ENCODE measurements around the gene CEP41. TPM values are rescaled to one million over a fixed set of nuclear protein-coding genes. Genes with fewer than 3 reads are reported as not detected.

The CEP41 gene
- total RNA-seq, 2 experiments from 2014 or later = 3.3 to 4.8 TPM

DNA sequence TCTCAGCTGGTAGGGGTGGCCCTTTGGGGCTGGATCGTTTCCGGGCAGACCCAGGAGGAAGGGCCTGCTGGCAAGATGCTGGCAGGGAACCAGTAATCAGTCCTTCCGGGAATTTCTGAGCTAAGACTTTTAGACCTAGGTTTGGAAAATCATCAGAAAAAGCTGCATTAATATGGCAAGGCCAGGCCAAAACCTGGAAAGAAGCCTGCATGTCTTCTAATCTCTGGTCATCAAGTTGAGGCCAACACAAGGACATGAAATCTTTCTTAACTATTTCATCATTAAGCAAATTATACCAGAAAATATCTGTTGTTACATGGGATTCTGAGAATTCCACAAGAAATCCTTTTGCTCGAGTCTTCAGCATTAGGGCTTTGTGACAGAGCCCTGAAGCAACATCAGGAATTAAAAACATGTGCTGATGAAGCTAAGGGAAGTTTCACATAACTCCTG lies 40.7 kb downstream of the CEP41 start:
- Mint-ChIP-seq H3K36me3 (ENCODE audit: low read depth) (peaks cover 54% of the 10 kb centered on the region), H3K4me3 (no peak overlapping the region), H3K27ac (no peak overlapping the region), H3K27me3 (no peaks in the 10 kb centered on the region), H3K9me3 (no peaks in the 10 kb centered on the region), H3K4me1 (ENCODE audit: low read depth) (peaks cover 7% of the 10 kb centered on the region)
- no peak for ATAC-seq (ENCODE audit: poor library complexity)
- no peak for DNase-seq
- H3K9me3 ChIP-seq (ENCODE audit: control insufficient read depth in 1 of 2, insufficient read depth in 1 of 2, low read length in 2 of 2) = no peaks in the 10 kb centered on the region
- H3K36me3 ChIP-seq (ENCODE audit: insufficient read depth, low read length) = peaks cover 5% of the 10 kb centered on the region
- intact Hi-C loops (cut with DNase I, micrococcal nuclease) = loop anchor here in 1 of 2 experiments (5.0 kb wide), 1 partner anchor 87 kb away; no protein-coding TSS in a partner anchor
- POLR2A ChIA-PET = no interaction called here
- H3K27me3 ChIP-seq (ENCODE audit: control insufficient read depth in 1 of 2, insufficient read depth in 2 of 2, low read length in 2 of 2) = no peaks in the 10 kb centered on the region
- no peaks in the 10 kb centered on the region for H3K4me1 ChIP-seq (ENCODE audit: insufficient read depth, low read length)
- H3K4me3 ChIP-seq (ENCODE audit: low read length) = no peak overlapping the region
- no peak overlapping the region for H3K27ac ChIP-seq (ENCODE audit: low read depth in 1 of 2, low read length in 2 of 2)
- CTCF ChIA-PET = no interaction called here
- TF ChIP-seq, protein P1, sequence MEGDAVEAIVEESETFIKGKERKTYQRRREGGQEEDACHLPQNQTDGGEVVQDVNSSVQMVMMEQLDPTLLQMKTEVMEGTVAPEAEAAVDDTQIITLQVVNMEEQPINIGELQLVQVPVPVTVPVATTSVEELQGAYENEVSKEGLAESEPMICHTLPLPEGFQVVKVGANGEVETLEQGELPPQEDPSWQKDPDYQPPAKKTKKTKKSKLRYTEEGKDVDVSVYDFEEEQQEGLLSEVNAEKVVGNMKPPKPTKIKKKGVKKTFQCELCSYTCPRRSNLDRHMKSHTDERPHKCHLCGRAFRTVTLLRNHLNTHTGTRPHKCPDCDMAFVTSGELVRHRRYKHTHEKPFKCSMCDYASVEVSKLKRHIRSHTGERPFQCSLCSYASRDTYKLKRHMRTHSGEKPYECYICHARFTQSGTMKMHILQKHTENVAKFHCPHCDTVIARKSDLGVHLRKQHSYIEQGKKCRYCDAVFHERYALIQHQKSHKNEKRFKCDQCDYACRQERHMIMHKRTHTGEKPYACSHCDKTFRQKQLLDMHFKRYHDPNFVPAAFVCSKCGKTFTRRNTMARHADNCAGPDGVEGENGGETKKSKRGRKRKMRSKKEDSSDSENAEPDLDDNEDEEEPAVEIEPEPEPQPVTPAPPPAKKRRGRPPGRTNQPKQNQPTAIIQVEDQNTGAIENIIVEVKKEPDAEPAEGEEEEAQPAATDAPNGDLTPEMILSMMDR (IDR thresholded peaks at IDR 0.05) = no peak

DNA sequence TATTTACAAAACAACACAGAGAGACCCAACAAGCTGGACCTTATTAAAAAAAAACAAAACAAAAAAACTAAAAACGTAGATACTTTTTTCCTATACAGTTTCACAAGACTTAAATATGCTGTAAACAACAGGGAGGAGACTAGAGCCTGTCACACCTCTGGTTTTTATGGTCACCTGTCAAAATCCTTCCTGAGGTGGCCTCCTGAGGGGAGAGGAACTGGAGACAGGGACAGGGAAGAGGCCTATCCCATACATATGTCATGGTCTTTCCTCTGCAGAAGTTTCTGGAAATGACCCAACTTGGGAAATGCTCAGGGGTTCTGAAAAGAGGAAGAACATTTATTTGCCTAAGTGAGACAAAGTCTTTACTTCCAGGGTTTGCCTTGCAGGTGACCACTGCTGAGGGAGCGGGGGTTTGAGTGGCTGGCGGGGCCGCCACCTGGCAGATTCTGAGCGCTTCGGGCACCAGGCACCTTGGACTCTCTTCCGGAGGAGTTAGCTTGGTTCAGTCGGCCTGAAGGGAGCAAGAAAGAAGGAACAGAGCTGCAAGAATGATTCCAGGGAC lies 42.2 kb downstream of the CEP41 start:
- CTCF ChIA-PET = no interaction called here
- Histone ChIP-seq H3K4me3 (ENCODE audit: low read length) (no peak overlapping the region), H3K4me1 (ENCODE audit: insufficient read depth, low read length) (peaks cover 12% of the 10 kb centered on the region), H3K27me3 (ENCODE audit: control insufficient read depth in 1 of 2, insufficient read depth in 2 of 2, low read length in 2 of 2) (no peaks in the 10 kb centered on the region), H3K9me3 (ENCODE audit: control insufficient read depth in 1 of 2, insufficient read depth in 1 of 2, low read length in 2 of 2) (no peaks in the 10 kb centered on the region), H3K36me3 (ENCODE audit: insufficient read depth, low read length) (peaks cover 5% of the 10 kb centered on the region), H3K27ac (ENCODE audit: low read depth in 1 of 2, low read length in 2 of 2) (no peak overlapping the region)
- POLR2A ChIA-PET = no interaction called here
- ATAC-seq (ENCODE audit: poor library complexity) (no peak), DNase-seq (no peak)
- peaks cover 45% of the 10 kb centered on the region for H3K36me3 Mint-ChIP-seq (ENCODE audit: low read depth)
- H3K27me3 Mint-ChIP-seq = no peaks in the 10 kb centered on the region
- no peak overlapping the region for H3K4me3 Mint-ChIP-seq
- TF ChIP-seq, protein P1 (IDR thresholded peaks at IDR 0.05) = no peak
- peaks cover 23% of the 10 kb centered on the region for H3K4me1 Mint-ChIP-seq (ENCODE audit: low read depth)
- H3K27ac Mint-ChIP-seq = no peak overlapping the region
- no peaks in the 10 kb centered on the region for H3K9me3 Mint-ChIP-seq
- intact Hi-C loops (cut with DNase I, micrococcal nuclease) = no loop called here

DNA sequence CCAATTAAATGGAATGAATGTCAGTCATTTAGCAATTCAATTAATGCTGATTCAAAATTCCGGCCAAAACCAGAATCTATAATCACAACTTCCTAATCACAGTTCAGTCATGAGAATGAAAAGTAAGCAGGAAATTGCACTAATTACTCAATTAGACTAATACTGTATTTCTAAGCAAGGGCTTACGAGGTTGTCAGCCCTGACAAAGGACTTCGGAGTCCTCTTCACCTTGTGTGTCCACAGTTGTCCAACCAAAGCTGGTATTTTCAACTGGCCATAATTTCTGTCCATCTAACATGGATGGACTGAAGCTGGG lies 43.1 kb downstream of the CEP41 start:
- intact Hi-C loops (cut with DNase I, micrococcal nuclease) = no loop called here

More for the DNA sequence above, 43.1 kb downstream of the CEP41 start:
- Histone ChIP-seq H3K27ac (ENCODE audit: low read depth in 1 of 2, low read length in 2 of 2) (no peak overlapping the region), H3K4me1 (ENCODE audit: insufficient read depth, low read length) (peaks cover 12% of the 10 kb centered on the region), H3K27me3 (ENCODE audit: control insufficient read depth in 1 of 2, insufficient read depth in 2 of 2, low read length in 2 of 2) (no peaks in the 10 kb centered on the region), H3K9me3 (ENCODE audit: control insufficient read depth in 1 of 2, insufficient read depth in 1 of 2, low read length in 2 of 2) (no peaks in the 10 kb centered on the region), H3K36me3 (ENCODE audit: insufficient read depth, low read length) (peaks cover 3% of the 10 kb centered on the region), H3K4me3 (ENCODE audit: low read length) (no peak overlapping the region)
- ATAC-seq (ENCODE audit: poor library complexity) (no peak), DNase-seq (no peak)
- CTCF ChIA-PET = interaction anchor here (0.7 kb wide), 1 partner anchor 88 kb away, joined by 3 read pairs; no protein-coding TSS in a partner anchor
- TF ChIP-seq, protein P1 (IDR thresholded peaks at IDR 0.05) = no peak
- no peak overlapping the region for H3K4me3 Mint-ChIP-seq
- POLR2A ChIA-PET = no interaction called here
- H3K36me3 Mint-ChIP-seq (ENCODE audit: low read depth) = peaks cover 38% of the 10 kb centered on the region
- peaks cover 32% of the 10 kb centered on the region for H3K4me1 Mint-ChIP-seq (ENCODE audit: low read depth)
- no peak overlapping the region for H3K27ac Mint-ChIP-seq
- no peaks in the 10 kb centered on the region for H3K9me3 Mint-ChIP-seq
- H3K27me3 Mint-ChIP-seq = no peaks in the 10 kb centered on the region
